PC-9 (cell line): Measurements from ENCODE around the gene ETHE1. TPM values are rescaled to one million over a fixed set of nuclear protein-coding genes. Genes with fewer than 3 reads are reported as not detected.

ENCODE experiments used
- BruUV-seq: library from RNA; stranded (reverse); fragments of 400-500 nt; replicated peaks from 2 replicates; lab custom pipeline; 2021; lab: Mats Ljungman, UMichigan
- CTCF ChIA-PET: fragments of 300-600 bp; sonication (Branson Sonifier 250); formaldehyde crosslinking; loops from one replicate; lab custom pipeline; 2022; ENCODE audit warnings: antibody characterized with exemption; lab: Charles Lee
- POLR2A ChIA-PET: fragments of 300-600 bp; sonication (Branson Sonifier 250); formaldehyde crosslinking; loops from one replicate; lab custom pipeline; 2022; ENCODE audit warnings: antibody characterized with exemption; ENCODE audit not compliant: unreplicated experiment; lab: Charles Lee
- DNase-seq, 2 experiments: peaks; one replicate each; pipeline versions ENCODE4 v3.0.0 to v3.0.0-alpha.2; 2015 to 2022; ENCODE audit warnings: mixed read lengths in 1 of 2
- H2AFZ ChIP-seq: fragments of 200-600 bp; sonication (generic); 2 replicates; pipeline ENCODE4 v1.8.1; 2017; ENCODE audit warnings: antibody characterized with exemption
- H3F3A ChIP-seq: fragments of 200-600 bp; sonication (generic); 2 replicates; pipeline ENCODE4 v1.8.1; 2017; ENCODE audit warnings: antibody characterized with exemption, mild to moderate bottlenecking, low read depth; ENCODE audit not compliant: insufficient read depth
- H3K27ac ChIP-seq: fragments of 200-600 bp; sonication (generic); 2 replicates; pipeline ENCODE4 v1.6.1; 2016; ENCODE audit warnings: mixed run types
- H3K27me3 ChIP-seq: fragments of 200-600 bp; sonication (generic); 2 replicates; pipeline ENCODE4 v1.6.1; 2016; ENCODE audit warnings: low read depth, mixed run types; ENCODE audit not compliant: insufficient read depth
- H3K36me3 ChIP-seq: fragments of 200-600 bp; sonication (generic); 2 replicates; pipeline ENCODE4 v1.6.1; 2016; ENCODE audit warnings: low read depth, mixed run types
- H3K4me1 ChIP-seq: fragments of 200-600 bp; sonication (generic); replicated peaks from 2 replicates; pipeline ENCODE4 v1.6.1; 2016; ENCODE audit warnings: mixed run types; ENCODE audit not compliant: insufficient read depth
- H3K4me2 ChIP-seq: fragments of 200-600 bp; sonication (generic); 2 replicates; pipeline ENCODE4 v1.6.1; 2017; ENCODE audit warnings: mixed run types
- H3K4me3 ChIP-seq: fragments of 200-600 bp; sonication (generic); 2 replicates; pipeline ENCODE4 v1.6.1; 2016; ENCODE audit warnings: mixed run types
- H3K79me2 ChIP-seq: fragments of 200-600 bp; sonication (generic); 2 replicates; pipeline ENCODE4 v1.6.1; 2017; ENCODE audit warnings: low read depth, mixed run types
- H3K9me2 ChIP-seq: fragments of 200-600 bp; sonication (generic); 2 replicates; pipeline ENCODE4 v1.8.1; 2017; ENCODE audit warnings: mild to moderate bottlenecking; ENCODE audit not compliant: insufficient read depth
- H3K9me3 ChIP-seq: fragments of 200-600 bp; sonication (generic); 2 replicates; pipeline ENCODE4 v1.8.1; 2016; ENCODE audit warnings: low read depth; ENCODE audit not compliant: insufficient read depth
- H4K20me1 ChIP-seq: fragments of 200-600 bp; sonication (generic); 2 replicates; pipeline ENCODE4 v1.8.1; 2017; ENCODE audit not compliant: insufficient read depth
- CTCF ChIP-seq: fragments of 200-600 bp; sonication (generic); conservative IDR thresholded peaks from 2 replicates; pipeline ENCODE4 v1.6.1; 2017; ENCODE audit warnings: mixed run types, antibody characterized with exemption, mild to moderate bottlenecking, moderate library complexity
- EZH2 ChIP-seq: fragments of 200-600 bp; sonication (generic); IDR thresholded peaks from 2 replicates; pipeline ENCODE4 v1.8.0; 2017; ENCODE audit warnings: antibody characterized with exemption, low read depth
- intact Hi-C: fragments of 100-400 bp; cut with micrococcal nuclease; formaldehyde crosslinking; loops from one replicate; pipeline ENCODE4 v1.10.0; 2022; ENCODE audit not compliant: unreplicated experiment
- total RNA-seq: library from RNA; stranded (reverse); gene quantifications from 2 replicates; pipeline ENCODE4 v1.2.3, GENCODE V29; 2021

ETHE1 gene
- total RNA-seq, 1 experiment from 2014 or later, result 83.4 TPM

- no peaks in the 10 kb centered on the region for H3K4me1 ChIP-seq
- H4K20me1 ChIP-seq, result no peaks in the 10 kb centered on the region
- no peak overlapping the region for H2AFZ ChIP-seq
- no peaks in the 10 kb centered on the region for H3K9me3 ChIP-seq
- BruUV-seq, result no TSS peak
- H3K9me2 ChIP-seq, result no peaks in the 10 kb centered on the region
- no peak overlapping the region for H3K4me2 ChIP-seq
- ChIA-PET POLR2A (no interaction called here), CTCF (no interaction called here)
- no peak overlapping the region for H3K27ac ChIP-seq
- intact Hi-C loops, result no loop called here
- no peaks in the 10 kb centered on the region for H3K27me3 ChIP-seq
- DNase-seq, result no peak
- no peaks in the 10 kb centered on the region for H3K79me2 ChIP-seq
- TF ChIP-seq CTCF, result no peak
- no peak for TF ChIP-seq EZH2
- no peaks in the 10 kb centered on the region for H3K36me3 ChIP-seq
- 0 out of 2 replicates have a peak, but pooled peaks cover 3% of the 10 kb centered on the region for H3F3A ChIP-seq
- H3K4me3 ChIP-seq, result no peak overlapping the region
Measured at GRCh38 chr19:43490759-43491158, 36.2 kb downstream of the ETHE1 start.

- ChIA-PET CTCF (no interaction called here), POLR2A (no interaction called here)
- no peak overlapping the region for H3K27ac ChIP-seq
- no TSS peak for BruUV-seq
- no peaks in the 10 kb centered on the region for H4K20me1 ChIP-seq
- H3K4me1 ChIP-seq, result no peaks in the 10 kb centered on the region
- no peaks in the 10 kb centered on the region for H3K27me3 ChIP-seq
- H3K36me3 ChIP-seq, result no peaks in the 10 kb centered on the region
- H3K9me3 ChIP-seq, result no peaks in the 10 kb centered on the region
- intact Hi-C loops, result no loop called here
- no peak overlapping the region for H3K4me2 ChIP-seq
- H3K9me2 ChIP-seq, result no peaks in the 10 kb centered on the region
- H3F3A ChIP-seq, result 0 out of 2 replicates have a peak, but pooled peaks cover 3% of the 10 kb centered on the region
- H3K4me3 ChIP-seq, result no peak overlapping the region
- no peak for DNase-seq
- H3K79me2 ChIP-seq, result no peaks in the 10 kb centered on the region
- no peak overlapping the region for H2AFZ ChIP-seq
- TF ChIP-seq CTCF, result no peak
- TF ChIP-seq EZH2, result no peak
Measured at GRCh38 chr19:43489979-43490599, 36.9 kb downstream of the ETHE1 start.

- intact Hi-C loops, result no loop called here
- BruUV-seq, result no TSS peak
- TF ChIP-seq EZH2 (no peak), CTCF (no peak)
- H2AFZ ChIP-seq, result no peak overlapping the region
- no peaks in the 10 kb centered on the region for H3K9me2 ChIP-seq
- CTCF ChIA-PET, result no interaction called here
- POLR2A ChIA-PET, result no interaction called here
- H3K36me3 ChIP-seq, result no peaks in the 10 kb centered on the region
- no peak for DNase-seq
- H3K4me3 ChIP-seq, result no peak overlapping the region
- H4K20me1 ChIP-seq, result no peaks in the 10 kb centered on the region
- H3K79me2 ChIP-seq, result no peaks in the 10 kb centered on the region
- H3F3A ChIP-seq, result 0 out of 2 replicates have a peak, but pooled peaks cover 3% of the 10 kb centered on the region
- no peaks in the 10 kb centered on the region for H3K9me3 ChIP-seq
- H3K4me1 ChIP-seq, result no peaks in the 10 kb centered on the region
- H3K27me3 ChIP-seq, result no peaks in the 10 kb centered on the region
- no peak overlapping the region for H3K27ac ChIP-seq
- H3K4me2 ChIP-seq, result no peak overlapping the region
Measured at GRCh38 chr19:43489310-43489709, 37.7 kb downstream of the ETHE1 start.
